Measurements from ENCODE around the gene RGS7.
A peak's percentile ranks its signal among the peaks of the same experiment; 100 is the strongest.
"Not testable (repeated sequence)": the region's sequence is repeated elsewhere in the genome, so short reads cannot be mapped to it uniquely, and the experiment has no call there.

Gene RGS7

DNA sequence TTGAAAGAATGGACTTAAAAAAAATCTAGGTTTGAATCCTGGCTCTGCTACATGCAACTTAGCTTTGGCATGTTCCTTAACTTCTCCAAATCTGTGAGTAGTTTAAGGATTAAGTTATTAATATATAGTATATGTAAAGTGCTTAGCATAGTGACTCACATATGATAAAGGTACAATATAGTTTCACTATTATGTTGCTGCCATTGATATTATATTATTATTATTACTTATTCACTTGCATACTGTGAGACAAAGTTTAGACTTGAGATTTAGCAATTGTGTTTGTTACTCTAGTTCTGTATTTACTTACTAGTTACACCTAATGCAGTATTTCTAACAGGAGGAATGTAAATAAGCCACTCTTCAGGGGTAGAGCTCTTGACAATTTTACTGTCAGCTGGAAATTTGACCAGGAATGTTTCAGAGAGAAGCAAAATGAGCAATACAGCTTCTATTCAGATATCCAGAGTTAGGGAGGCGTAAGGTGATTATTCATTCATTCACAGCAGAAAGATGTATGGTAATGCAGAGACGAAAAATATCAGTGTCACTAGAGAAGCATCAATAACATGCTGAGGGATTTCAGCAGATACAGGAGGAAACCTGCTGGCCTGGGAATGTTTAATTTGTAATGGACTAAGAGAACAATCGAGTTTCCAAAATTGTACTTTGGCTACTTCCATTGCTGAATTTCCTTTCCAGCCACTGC is 25.5 kb downstream of the RGS7 start:
- DNase-seq, result no peak

DNA sequence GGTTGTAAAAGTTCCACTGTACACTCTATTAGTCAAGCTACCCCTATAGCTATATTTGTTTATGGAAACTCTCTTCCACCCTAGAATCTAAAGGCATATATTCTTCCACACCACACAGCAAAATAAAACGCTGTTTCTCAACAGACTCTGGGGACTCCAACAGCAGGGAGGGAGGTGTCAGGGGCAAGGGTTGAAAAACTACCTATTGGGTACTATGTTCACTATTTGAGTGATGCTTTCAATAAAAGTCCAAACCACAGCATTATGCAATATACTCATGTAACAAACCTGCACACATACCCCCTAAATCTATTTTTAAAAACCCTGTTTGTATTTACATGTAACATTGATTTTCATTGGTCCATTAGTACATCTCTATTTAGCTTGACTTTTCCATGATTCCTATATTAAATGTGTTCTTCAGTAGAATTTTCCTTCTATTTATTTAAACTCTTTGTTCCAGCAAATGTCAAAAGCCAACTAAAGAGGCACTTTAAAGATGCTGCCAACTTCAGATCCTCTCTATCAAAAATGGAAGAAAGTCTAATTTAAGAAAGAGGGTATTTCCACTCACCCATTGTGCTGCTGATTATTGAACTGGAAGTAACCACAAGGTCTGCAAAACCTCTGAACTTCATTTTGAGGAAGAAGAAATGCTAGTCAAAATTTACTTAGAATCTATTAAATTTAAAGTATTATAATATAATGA is 26.2 kb downstream of the RGS7 start:
- DNase-seq, result no peak

DNA sequence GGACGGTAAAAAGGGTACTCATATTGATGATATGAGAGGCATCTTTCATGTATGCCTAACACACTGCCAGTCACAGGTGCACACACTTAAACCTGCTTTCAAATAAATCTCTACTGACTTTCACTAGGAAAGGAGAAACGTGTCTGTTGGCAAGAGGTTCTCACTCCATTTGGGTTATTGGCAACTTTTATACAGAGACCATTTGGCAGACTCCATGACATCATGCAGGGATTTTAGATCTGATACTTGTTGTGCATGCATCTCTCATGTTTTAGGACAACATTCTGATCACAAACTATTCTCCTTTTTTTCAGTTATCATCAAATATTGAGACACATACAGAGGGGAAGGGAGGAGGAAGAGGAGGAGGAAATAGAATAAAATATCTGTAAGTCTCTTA is 31.5 kb downstream of the RGS7 start:
- DNase-seq, result no peak

DNA sequence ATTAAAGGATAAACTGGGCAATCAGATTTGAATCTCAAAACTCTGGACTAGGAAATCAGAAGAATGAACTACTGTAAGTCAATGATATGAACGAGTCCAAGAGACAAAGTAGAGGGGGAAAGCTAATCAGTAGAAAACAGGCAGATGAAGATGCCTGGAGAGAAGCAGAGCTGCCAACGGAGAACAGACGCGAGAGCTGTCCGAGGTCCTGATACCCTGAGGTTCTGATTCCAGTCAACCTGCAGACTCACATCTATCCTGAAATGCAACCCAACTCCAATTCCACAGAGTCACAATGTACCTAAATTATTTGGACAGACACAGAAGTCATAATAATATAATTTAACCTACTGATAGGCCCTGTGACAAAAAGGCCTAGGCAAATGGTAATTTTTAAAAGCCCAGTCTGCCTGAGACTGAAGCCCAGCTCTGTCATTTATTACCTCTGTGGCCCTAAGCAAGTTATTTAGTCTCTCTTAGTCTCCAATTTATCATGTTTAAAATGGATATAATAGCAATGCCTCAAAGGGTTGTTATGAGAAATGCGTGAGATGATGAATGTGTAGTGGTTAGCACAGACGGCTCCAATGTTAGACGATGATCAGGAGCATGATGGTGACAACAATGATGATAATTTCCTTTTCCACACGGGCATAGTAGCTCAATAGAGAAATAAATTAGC is 33.4 kb downstream of the RGS7 start:
- DNase-seq, result peak; percentile 23

DNA sequence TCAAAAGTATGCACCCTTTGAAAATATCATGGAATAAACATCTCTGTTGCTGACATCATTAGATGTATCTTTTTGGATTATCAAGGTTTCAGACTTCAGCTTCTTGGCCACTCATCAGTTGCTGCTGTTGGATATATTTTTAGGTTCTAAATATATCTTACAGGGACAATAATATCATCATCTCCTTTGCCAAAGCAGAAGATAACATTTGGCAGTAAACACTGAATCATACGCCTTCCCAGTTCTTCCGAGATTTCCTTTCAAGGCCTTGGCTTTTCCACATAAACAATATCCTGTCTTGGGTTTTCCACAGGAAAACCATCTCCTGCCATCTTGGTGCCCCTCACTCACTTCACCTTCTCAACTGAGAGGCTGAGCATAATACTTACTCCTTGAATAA is 39.3 kb downstream of the RGS7 start:
- no peak for DNase-seq

DNA sequence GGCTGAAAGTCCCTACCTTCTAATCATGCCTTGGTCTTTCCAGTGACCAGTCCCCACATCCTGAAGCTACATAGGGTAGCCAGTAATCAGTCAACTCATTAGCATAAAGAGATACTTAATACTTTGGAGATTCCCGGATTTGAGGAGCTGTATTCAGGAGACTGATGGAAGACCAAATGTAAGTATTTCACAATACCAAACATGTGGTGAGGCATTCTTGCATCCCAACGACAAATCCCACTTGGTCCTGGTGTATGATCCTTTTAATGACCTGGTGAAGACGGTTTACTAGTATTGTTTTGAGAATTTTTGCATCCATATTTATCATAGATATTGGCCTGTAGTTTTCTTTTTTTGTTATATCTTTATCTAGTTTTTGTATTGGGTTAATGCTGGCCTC is 40.6 kb downstream of the RGS7 start:
- no peak for DNase-seq

DNA sequence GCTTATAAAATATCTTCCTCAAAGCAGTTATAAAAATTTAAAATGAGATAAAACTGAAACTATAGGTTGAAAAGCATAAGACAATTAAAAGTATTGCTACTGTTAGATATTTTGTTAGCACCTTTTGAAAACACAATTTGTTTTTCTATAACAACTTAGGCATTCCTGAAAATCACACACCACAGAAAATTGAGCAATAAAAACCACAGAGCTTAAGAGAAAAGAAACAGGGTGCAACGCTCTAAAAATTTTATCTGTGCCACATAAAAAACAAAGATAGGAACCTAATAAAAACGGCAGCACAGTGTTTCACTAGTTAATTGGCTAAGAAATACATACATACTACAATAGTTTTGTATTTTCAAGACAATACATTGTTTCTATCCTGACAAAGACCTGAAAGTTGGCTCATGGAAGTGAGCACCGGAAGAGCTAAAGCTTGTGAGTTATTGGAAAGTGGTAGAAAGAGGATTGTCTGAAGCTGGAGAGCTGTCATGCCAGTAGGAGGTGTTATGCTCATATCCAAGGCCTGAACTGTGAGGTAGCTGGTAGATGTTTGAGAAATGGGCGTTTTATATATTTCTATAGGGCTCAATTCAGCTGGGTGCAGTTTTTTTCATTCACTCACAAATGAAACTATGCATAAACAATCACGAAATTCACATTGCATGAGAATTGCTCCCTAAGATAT is 45.8 kb downstream of the RGS7 start:
- DNase-seq, result no peak

DNA sequence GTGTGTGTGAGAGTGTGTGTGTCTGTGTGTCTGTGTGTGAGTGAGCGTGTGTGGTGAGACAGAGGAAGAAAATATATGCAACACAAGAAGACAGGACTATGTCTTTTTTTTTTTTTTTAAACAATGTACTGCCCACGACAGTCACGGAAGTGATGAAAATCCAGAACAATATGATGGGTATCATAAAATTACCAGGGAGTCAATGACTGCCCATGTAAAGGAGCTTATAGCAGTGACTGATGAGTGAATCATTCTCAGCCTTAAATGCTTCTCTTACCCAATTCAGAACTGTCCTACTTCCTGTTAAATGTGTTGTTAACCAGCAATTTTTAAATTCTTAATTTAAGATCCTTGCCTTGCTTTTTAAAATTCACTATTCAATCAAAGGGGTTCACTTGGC is 46.6 kb downstream of the RGS7 start:
- no peak for DNase-seq

DNA sequence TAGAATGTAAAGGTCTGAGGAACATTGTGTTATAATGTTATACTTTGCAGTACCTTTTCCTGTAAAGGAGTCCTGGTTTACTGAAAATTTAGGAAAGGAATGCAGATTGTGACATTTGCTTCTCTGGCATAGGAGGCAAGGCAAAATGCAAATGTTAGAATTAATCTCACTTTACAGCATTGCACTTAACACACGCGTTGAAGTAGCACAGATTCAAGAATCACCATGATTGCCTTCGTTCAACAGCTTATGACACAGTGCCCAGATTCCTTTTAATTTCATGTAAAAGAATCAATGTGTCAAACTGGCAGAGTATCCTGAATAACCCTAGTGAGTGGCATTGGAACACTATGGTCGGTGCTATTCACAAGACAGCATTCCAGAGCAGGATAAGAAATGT is 47.4 kb downstream of the RGS7 start:
- DNase-seq, result no peak

DNA sequence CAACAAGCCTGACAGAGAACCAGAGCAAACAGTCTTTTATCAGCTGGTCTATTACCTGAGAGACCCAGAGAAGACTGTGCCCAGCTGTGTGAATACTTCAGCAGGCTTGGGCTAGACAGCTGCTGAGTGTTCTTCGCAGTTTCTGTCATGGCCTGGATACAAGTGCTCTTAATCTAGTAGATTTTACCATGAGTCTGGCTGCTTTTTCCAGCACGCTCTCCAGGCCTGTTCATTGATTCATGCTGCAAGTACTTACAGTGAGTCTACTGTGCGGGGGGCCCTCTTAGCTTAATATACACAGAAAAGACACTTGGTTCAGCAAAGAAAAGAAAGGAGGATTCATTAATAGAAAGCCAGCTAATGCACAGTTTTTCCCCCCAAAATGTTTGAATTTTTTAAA is 48.5 kb downstream of the RGS7 start:
- DNase-seq, result no peak

DNA sequence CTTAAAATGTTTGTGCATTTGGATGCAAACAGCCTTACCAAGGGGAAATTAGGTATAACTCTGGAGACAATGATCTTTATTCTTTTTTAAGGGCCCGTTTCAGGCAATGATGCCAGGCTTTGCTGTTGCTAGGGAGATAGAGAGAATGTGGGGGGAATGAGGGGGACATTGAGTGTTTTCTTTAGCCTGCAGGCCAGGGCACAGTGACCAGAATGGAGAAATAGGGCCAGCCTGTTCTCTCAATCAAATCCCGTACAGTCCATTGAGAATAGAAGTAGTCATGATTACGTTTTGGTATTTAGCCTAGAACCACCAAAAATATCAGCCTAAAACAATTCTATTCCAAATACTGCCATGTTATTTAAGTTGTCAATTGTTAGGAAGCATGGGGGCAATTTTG is 49.0 kb downstream of the RGS7 start:
- no peak for DNase-seq

DNA sequence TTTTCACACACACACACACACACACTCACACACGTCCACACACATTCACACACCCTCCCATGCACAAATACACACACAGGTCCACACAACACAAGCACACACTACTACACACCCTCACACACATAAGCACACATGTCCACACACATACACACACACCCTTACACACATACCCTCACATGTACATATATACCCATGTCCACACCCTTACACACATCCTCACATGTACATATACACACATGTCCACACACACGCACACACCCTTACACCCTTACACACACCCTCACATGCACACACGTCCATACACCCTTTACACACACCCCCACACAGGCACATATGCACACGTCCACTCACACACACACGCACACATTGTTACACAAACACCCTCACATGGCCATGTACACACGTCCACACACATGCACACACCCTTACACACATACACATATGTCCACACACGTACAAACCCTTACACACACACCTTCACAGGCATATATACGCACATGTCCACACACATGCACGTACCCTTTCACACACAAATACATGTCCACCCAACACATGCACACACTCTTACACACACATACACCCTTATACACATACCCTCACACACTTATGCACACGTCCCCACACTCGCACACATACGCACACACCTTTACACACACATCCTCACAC is 50.7 kb downstream of the RGS7 start:
- DNase-seq, result no peak

DNA sequence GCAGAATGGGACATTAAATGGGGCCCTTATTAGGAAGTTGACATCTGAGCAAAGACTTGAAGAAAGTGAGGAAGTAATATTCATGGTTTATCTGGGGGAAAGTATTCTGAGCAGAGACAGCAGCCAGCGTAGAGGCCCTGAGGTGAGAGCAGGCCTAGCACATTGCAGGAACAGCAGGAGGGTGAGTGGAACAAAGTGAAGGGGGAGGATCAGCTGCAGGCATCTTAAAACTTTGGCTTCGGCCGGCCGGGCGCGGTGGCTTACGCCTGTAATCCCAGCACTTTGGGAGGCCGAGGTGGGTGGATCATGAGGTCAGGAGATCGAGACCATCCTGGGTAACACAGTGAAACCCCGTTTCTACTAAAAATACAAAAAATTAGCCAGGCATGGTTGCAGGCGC is 55.0 kb downstream of the RGS7 start:
- not testable (repeated sequence) for DNase-seq

DNA sequence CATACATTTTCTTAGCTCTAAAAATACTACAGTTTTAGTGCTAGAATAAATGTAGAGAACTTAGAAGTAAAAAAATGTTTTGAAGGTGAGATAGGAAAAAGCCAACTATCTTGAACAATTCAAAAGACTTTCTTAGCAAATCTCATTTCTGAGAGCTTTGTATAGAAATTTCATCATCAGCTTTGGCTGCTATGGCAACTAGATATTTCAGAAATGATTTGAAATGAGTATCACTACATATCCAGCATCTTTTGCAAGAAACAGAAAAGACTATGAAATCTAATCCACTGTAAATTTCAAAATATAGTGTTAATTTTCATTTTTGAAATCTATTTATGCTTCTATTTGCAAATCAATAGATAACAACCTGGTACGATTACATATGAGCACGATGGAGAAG is 57.7 kb downstream of the RGS7 start:
- no peak for DNase-seq

DNA sequence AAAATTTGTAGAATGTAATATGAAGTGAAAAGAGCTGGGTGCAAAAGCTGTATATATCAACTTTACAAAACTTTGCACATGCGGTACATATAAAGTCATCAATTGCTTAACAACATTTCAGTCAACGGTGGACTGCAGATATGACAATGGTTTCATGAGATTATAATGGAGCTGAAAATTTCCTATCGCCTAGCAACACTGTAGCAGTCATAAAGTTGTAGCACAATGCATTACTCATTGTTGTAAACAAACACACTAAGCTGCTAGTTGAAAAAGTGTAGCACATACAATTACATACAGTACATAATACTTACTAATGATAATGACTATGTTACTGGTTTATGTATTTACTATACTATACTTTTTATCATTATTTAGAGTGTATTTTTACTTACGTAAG is 64.0 kb downstream of the RGS7 start:
- no peak for DNase-seq

DNA sequence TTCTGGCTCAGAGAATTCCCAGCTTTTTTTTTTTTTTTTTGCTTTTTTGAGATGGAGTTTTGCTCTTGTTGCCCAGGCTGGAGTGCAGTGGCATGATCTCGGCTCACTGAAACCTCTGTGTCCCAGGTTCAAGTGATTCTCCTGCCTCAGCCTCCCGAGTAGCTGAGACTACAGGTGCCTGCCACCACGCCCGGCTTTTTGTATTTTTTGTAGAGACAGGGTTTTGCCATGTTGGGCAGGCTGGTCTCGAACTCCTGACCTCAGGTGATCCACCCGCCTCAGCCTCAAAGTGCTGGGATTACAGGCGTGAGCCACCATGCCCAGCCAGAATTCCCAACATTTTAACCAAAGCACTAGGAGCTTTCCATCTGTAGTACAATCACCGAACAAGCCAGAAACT is 65.5 kb downstream of the RGS7 start:
- not testable (repeated sequence) for DNase-seq

DNA sequence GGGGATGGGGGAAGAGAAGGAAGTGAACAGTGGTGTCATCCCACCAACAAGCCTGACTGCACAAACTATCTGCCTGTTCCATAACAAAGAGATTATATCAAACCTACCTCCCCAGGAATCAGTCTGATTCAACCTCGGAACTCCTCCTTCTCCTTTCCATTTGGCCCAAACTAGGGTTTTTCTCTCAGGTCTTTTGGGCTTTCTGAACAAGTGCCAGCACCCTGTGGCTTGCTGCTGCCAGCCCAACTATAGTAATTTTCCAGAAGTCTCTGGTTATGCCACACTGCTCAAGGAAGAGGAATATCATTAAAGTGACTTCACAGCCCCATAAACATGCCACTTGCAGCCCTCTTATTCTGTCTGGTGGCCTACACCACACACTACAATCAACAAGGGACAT is 70.5 kb downstream of the RGS7 start:
- no peak for DNase-seq

DNA sequence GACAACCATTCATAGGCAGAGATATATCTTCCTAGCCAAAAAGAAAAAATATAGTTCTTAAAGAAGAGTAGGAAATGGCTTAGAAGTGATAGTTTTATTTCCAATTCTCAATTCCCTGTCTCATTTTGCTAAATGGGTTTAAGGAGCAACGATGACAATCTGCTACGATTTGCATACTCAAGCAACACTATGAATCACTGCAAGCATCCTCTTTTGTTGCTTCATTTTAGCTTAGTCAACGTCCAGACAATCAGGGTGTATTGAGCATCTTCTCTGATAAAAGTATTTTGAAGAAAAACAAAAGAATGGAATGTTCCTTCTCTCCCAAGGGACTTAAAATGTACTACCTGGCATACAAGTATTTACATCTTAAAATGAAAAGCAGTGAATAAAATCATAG is 80.6 kb downstream of the RGS7 start:
- DNase-seq, result no peak

DNA sequence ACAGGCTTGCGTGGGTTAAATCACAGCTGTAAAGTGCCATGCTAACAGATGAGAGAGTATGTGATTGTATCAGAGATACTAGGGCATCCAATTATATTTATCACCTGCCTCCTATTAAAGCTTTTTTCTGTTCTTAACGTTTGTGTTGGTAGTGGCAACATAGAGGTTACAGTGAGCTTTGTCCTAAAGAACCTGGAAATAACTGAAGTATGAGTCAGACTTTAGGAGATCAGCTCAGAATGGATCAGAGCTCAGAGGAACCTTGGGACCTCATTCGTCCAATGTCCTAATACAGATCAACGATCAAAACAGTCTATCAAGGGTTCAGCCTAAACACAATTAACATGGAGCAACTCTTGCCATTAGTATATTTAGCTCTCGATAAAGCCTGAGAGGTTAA is 81.0 kb downstream of the RGS7 start:
- DNase-seq, result no peak

DNA sequence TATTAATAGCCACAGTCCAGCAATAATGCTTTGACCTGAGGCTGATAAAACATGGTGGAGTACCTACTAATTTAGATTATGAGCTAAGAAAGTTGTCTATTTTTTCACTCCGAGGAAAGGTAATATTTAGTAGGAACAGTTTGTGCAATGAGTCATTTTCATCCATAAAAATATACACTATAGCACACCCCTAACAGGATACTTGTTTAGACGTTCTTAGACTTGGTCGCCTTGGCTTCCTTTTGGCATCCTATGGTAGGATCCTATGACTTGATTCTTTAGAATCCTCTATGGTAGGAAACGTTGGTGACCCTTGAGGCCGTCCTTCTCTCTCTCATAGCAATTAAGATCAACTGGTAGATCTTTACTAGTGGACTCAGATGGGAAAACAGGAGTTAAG is 81.8 kb downstream of the RGS7 start:
- no peak for DNase-seq

DNA sequence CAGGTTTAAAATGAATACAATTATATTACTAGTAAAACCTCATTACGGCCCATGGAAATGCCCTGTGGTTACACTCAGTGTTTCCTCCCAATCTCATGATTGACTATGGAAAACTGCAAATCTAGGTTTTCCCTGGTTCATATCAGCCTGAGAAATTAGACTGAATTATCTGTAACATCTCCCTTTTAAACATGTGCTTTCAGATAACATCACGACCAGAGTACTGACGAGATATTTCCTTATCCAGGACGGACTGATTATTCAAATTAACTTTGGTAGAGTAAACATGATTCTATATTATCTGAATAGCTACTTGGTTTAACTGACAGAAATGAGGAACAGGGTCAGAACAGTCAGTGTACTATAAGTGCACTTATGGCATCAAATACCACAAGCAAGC is 82.3 kb downstream of the RGS7 start:
- no peak for DNase-seq

DNA sequence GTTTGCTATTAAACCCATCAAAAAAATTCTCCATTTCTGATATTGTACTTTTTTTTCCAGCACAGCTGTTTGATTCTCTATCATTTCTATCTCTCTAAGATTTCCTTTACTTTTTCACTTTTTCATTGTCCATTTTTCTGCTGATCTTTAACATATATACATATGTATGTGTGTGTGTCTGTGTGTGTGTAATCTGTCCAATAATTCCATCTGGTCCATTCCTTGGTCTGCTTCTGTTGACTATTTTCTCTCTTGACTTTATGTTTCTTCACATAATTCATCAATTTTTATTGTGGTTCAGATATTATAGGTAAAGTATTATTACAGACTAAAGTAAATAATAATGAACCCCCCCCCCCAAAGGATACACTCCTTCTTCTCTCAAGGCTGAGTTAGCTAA is 84.2 kb downstream of the RGS7 start:
- DNase-seq, result no peak

DNA sequence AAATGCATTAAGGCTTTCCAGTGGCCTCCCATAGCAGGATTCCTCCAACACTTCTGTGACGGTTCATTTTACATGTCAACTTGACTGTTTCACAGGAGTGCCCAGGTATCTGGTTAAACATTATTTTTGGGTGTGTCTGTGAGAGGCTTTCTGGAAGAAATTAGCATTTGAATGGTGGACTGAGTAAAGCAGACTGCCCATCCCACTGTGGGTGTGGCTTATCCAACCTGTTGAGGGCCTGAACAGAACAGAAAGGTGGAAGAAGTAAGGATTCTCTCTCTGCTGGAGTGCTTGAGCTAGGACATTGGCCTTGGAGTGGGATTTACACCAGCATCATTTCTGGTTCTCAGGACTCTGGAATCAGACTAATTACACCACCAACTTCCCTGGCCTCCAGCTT is 85.6 kb downstream of the RGS7 start:
- no peak for DNase-seq

All from T1000 (cell line).